ENCODE measurements around the gene CFAP74. TPM values are rescaled to one million over a fixed set of nuclear protein-coding genes. Genes with fewer than 3 reads are reported as not detected.

CFAP74 gene
- total and polyA plus RNA-seq, 2 of the 13 experiments (the other 11 are each of a cell fraction or from before 2014, with no cell fraction given): 0.27 to 0.62 TPM

- no peak for TF ChIP-seq NFKB2 (CRISPR knock-in tag; IDR thresholded peaks at IDR 0.05; ENCODE audit: borderline replicate concordance)
- no peak for TF ChIP-seq HOXA3 (CRISPR knock-in tag; IDR thresholded peaks at IDR 0.05)
- TF ChIP-seq ZMAT5 (CRISPR knock-in tag; IDR thresholded peaks at IDR 0.05; ENCODE audit: borderline replicate concordance, low read depth): no peak
- TF ChIP-seq ZFP36 (IDR thresholded peaks at IDR 0.05; ENCODE audit: borderline replicate concordance, low read depth, low read length, partially characterized antibody): no peak
Measured at GRCh38 chr1:1965546-1965945, 38.0 kb downstream of the CFAP74 start (continued).

- no peak overlapping the region for H3K4me3 ChIP-seq (replicated peaks in 1 of 3; ENCODE audit: insufficient read depth in 1 of 3, low read depth in 2 of 3, low read length in 3 of 3)
- POLR2A ChIA-PET: no interaction called here
- TF ChIP-seq ZNF883 (CRISPR knock-in tag; IDR thresholded peaks at IDR 0.05; ENCODE audit: not compliant biosample characterization) (no peak), NBN (conservative IDR thresholded peaks at IDR 0.05) (no peak), ZNF354B (CRISPR knock-in tag; IDR thresholded peaks at IDR 0.05) (no peak), ZNF570 (CRISPR knock-in tag; IDR thresholded peaks at IDR 0.05; ENCODE audit: borderline replicate concordance) (no peak), HOXA3 (CRISPR knock-in tag; IDR thresholded peaks at IDR 0.05) (no peak), ZC3H13 (CRISPR knock-in tag; IDR thresholded peaks at IDR 0.05) (no peak)
- TF ChIP-seq, protein P1, sequence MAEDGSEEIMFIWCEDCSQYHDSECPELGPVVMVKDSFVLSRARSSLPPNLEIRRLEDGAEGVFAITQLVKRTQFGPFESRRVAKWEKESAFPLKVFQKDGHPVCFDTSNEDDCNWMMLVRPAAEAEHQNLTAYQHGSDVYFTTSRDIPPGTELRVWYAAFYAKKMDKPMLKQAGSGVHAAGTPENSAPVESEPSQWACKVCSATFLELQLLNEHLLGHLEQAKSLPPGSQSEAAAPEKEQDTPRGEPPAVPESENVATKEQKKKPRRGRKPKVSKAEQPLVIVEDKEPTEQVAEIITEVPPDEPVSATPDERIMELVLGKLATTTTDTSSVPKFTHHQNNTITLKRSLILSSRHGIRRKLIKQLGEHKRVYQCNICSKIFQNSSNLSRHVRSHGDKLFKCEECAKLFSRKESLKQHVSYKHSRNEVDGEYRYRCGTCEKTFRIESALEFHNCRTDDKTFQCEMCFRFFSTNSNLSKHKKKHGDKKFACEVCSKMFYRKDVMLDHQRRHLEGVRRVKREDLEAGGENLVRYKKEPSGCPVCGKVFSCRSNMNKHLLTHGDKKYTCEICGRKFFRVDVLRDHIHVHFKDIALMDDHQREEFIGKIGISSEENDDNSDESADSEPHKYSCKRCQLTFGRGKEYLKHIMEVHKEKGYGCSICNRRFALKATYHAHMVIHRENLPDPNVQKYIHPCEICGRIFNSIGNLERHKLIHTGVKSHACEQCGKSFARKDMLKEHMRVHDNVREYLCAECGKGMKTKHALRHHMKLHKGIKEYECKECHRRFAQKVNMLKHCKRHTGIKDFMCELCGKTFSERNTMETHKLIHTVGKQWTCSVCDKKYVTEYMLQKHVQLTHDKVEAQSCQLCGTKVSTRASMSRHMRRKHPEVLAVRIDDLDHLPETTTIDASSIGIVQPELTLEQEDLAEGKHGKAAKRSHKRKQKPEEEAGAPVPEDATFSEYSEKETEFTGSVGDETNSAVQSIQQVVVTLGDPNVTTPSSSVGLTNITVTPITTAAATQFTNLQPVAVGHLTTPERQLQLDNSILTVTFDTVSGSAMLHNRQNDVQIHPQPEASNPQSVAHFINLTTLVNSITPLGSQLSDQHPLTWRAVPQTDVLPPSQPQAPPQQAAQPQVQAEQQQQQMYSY (CRISPR knock-in tag; IDR thresholded peaks at IDR 0.05): no peak
- TF ChIP-seq, protein P2, sequence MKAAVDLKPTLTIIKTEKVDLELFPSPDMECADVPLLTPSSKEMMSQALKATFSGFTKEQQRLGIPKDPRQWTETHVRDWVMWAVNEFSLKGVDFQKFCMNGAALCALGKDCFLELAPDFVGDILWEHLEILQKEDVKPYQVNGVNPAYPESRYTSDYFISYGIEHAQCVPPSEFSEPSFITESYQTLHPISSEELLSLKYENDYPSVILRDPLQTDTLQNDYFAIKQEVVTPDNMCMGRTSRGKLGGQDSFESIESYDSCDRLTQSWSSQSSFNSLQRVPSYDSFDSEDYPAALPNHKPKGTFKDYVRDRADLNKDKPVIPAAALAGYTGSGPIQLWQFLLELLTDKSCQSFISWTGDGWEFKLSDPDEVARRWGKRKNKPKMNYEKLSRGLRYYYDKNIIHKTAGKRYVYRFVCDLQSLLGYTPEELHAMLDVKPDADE (CRISPR knock-in tag; IDR thresholded peaks at IDR 0.05): no peak
- FAIRE-seq (no peak), ATAC-seq (no peak), DNase-seq (ENCODE audit: low spot score) (no peak)
- intact Hi-C loops (cut with micrococcal nuclease; ENCODE audit: unreplicated experiment): loop anchor here (5.0 kb wide), 1 partner anchor 82 kb away; no protein-coding TSS in a partner anchor
- BruUV-seq (replicated peaks): no TSS peak
- H3K4me1 ChIP-seq (ENCODE audit: insufficient read depth, low read length): peaks cover 43% of the 10 kb centered on the region
- no peaks in the 10 kb centered on the region for H3K36me3 ChIP-seq (replicated peaks in 1 of 2; ENCODE audit: control insufficient read depth in 1 of 2, insufficient read depth in 2 of 2, low read length in 2 of 2)
- H3K4me2 ChIP-seq (ENCODE audit: low read depth, low read length): no peak overlapping the region
- in situ Hi-C loops (cut with HindIII; ENCODE audit: extremely low pct_ligation_motif_present, low pct_unique_long_range_greater_than_20kb): loop anchor here (5.0 kb wide), 1 partner anchor 82 kb away; no protein-coding TSS in a partner anchor
- 51% methylated on average over 15 of the region's 25 CpGs for WGBS (ENCODE audit: low lambda C conversion rate)
- no peak overlapping the region for H2AFZ ChIP-seq (ENCODE audit: low read length)
- H4K20me1 ChIP-seq (ENCODE audit: insufficient read depth, low read length): no peaks in the 10 kb centered on the region
- no peaks in the 10 kb centered on the region for H3K9me3 ChIP-seq (ENCODE audit: low read length)
- no peak overlapping the region for H3K27ac ChIP-seq (ENCODE audit: extremely low read length, insufficient read depth, low read length)
- CTCF ChIA-PET (ENCODE audit: low intra/inter-chr PET ratio, low total read pairs): no interaction called here
- H3K27me3 ChIP-seq (ENCODE audit: control insufficient read depth in 1 of 2, insufficient read depth in 2 of 2, low read length in 2 of 2): peaks cover 7 to 76% of the 10 kb centered on the region in 2 experiments; a peak in 4 of 5 replicates
- no peak overlapping the region for H3K9ac ChIP-seq (ENCODE audit: insufficient read depth, low read depth, low read length)
- no peaks in the 10 kb centered on the region for H3K79me2 ChIP-seq (ENCODE audit: insufficient read depth, low read length)
Measured at GRCh38 chr1:1964811-1965210, 38.8 kb downstream of the CFAP74 start.

Data from HepG2 (cell line).